ENCODE measurements around the gene ARMH1.

GRCh38 chr1:44649788-44650158, 24.7 kb upstream of the ARMH1 start:
- no peak for TF ChIP-seq POLR2A (IDR thresholded peaks at IDR 0.05)
- no peak for TF ChIP-seq CTCF (IDR thresholded peaks at IDR 0.05)
- no peak for TF ChIP-seq POLR2AphosphoS5 (IDR thresholded peaks at IDR 0.05)
